Head of caudate nucleus (tissue), 42 donors: ENCODE measurements around the gene ANO9.
"Not testable (repeated sequence)": the region's sequence is repeated elsewhere in the genome, so short reads cannot be mapped to it uniquely, and the experiment has no call there.

Experiments
- DNase-seq, 42 donors: peaks; one replicate each; pipeline versions ENCODE4 v3.0.0 to v3.0.0-alpha.2; 2020 to 2021; ENCODE audit warnings: mixed read lengths in 7 of 42
- intact Hi-C: fragments of 100-400 bp; cut with DNase I; formaldehyde crosslinking; loops from one replicate; pipeline ENCODE4 v1.15.0; 2022

ANO9 gene

GRCh38 chr11:394858-395655 lies 46.8 kb downstream of the ANO9 start:
- intact Hi-C loops: no loop called here
- no peak for DNase-seq

- intact Hi-C loops: no loop called here
- DNase-seq: no peak
Observed at GRCh38 chr11:394034-394857, 47.6 kb downstream of the ANO9 start, which contains the start of gene PKP3. TSS of gene PKP3 (plus strand) at chr11:394209. CDS start at chr11:394293, 84 bp downstream.

- DNase-seq: peak in 4 of 42 donors; percentile 35 to 64 (median 62)
- intact Hi-C loops: no loop called here
Observed at GRCh38 chr11:393219-394033, 48.4 kb downstream of the ANO9 start.

GRCh38 chr11:392102-392777 lies 49.6 kb downstream of the ANO9 start:
- no peak for DNase-seq
- intact Hi-C loops: no loop called here

- peak in 1 of 42 donors; percentile 1 for DNase-seq
- intact Hi-C loops: no loop called here
Observed at GRCh38 chr11:391117-392017, 50.4 kb downstream of the ANO9 start.

- intact Hi-C loops: no loop called here
- DNase-seq: no peak
Observed at GRCh38 chr11:390175-390574, 51.6 kb downstream of the ANO9 start.

GRCh38 chr11:389369-389768 lies 52.4 kb downstream of the ANO9 start:
- intact Hi-C loops, DNase-seq: not testable (repeated sequence)

GRCh38 chr11:387193-387793 lies 54.5 kb downstream of the ANO9 start:
- intact Hi-C loops: no loop called here

GRCh38 chr11:386483-386882 lies 55.3 kb downstream of the ANO9 start:
- no peak for DNase-seq
- intact Hi-C loops: no loop called here

More at GRCh38 chr11:387193-387793, 54.5 kb downstream of the ANO9 start:
- DNase-seq: no peak

- peak in 1 of 42 donors; percentile 1 for DNase-seq
- intact Hi-C loops: no loop called here
Observed at GRCh38 chr11:385594-386351, 56.0 kb downstream of the ANO9 start.

GRCh38 chr11:384511-384910 lies 57.3 kb downstream of the ANO9 start:
- no peak for DNase-seq
- intact Hi-C loops: no loop called here

GRCh38 chr11:383431-383830 lies 58.4 kb downstream of the ANO9 start:
- no peak for DNase-seq
- intact Hi-C loops: no loop called here

- peak in 1 of 42 donors; percentile 2 for DNase-seq
- intact Hi-C loops: no loop called here
Observed at GRCh38 chr11:382081-382629, 59.7 kb downstream of the ANO9 start.

GRCh38 chr11:381501-382072 lies 60.2 kb downstream of the ANO9 start:
- intact Hi-C loops: no loop called here
- peak in 1 of 42 donors; percentile 2 for DNase-seq

- intact Hi-C loops: no loop called here
- DNase-seq: peak in 1 of 42 donors; percentile 2
Observed at GRCh38 chr11:380996-381395, 60.8 kb downstream of the ANO9 start.

GRCh38 chr11:380491-380890 lies 61.3 kb downstream of the ANO9 start:
- peak in 2 of 42 donors; percentile 2 to 3 for DNase-seq
- intact Hi-C loops: no loop called here
